ENCODE results near the gene CUX1.
"Not testable (repeated sequence)": the region's sequence is repeated elsewhere in the genome, so short reads cannot be mapped to it uniquely, and the experiment has no call there.

The CUX1 gene

GRCh38 chr7:102138676-102139075, 321.2 kb downstream of the CUX1 start:
- Mint-ChIP-seq H3K27ac (no peak overlapping the region), H3K36me3 (ENCODE audit: low read depth) (no peaks in the 10 kb centered on the region)

GRCh38 chr7:102140952-102141370, 323.5 kb downstream of the CUX1 start:
- H3K9me3 Mint-ChIP-seq: no peaks in the 10 kb centered on the region
- H3K27me3 Mint-ChIP-seq: no peaks in the 10 kb centered on the region
- ATAC-seq (peak; percentile 49), DNase-seq (peak; percentile 18)
- H3K36me3 Mint-ChIP-seq (ENCODE audit: low read depth): peaks cover 9% of the 10 kb centered on the region
- peaks cover 9% of the 10 kb centered on the region for H3K4me1 Mint-ChIP-seq
- H3K4me3 Mint-ChIP-seq: peak overlapping the region; percentile 16
- H3K27ac Mint-ChIP-seq: peak overlapping the region; percentile 9

More at GRCh38 chr7:102138676-102139075, 321.2 kb downstream of the CUX1 start:
- H3K4me3 Mint-ChIP-seq: no peak overlapping the region
- ATAC-seq: no peak
- H3K27me3 Mint-ChIP-seq: no peaks in the 10 kb centered on the region
- H3K4me1 Mint-ChIP-seq: peaks cover 9% of the 10 kb centered on the region
- H3K9me3 Mint-ChIP-seq: no peaks in the 10 kb centered on the region
- DNase-seq: no peak

- not testable (repeated sequence) for DNase-seq; H3K27ac Mint-ChIP-seq; H3K4me3 Mint-ChIP-seq; ATAC-seq; H3K36me3 Mint-ChIP-seq (ENCODE audit: low read depth); H3K9me3 Mint-ChIP-seq; H3K27me3 Mint-ChIP-seq; H3K4me1 Mint-ChIP-seq
Observed at GRCh38 chr7:102142433-102142832, 325.0 kb downstream of the CUX1 start.

GRCh38 chr7:102146122-102146521, 328.7 kb downstream of the CUX1 start:
- H3K4me3 Mint-ChIP-seq: no peak overlapping the region
- ATAC-seq (no peak), DNase-seq (no peak)
- H3K27me3 Mint-ChIP-seq: no peaks in the 10 kb centered on the region
- H3K36me3 Mint-ChIP-seq (ENCODE audit: low read depth): peaks cover 9% of the 10 kb centered on the region
- H3K4me1 Mint-ChIP-seq: peaks cover 3% of the 10 kb centered on the region
- no peaks in the 10 kb centered on the region for H3K9me3 Mint-ChIP-seq
- H3K27ac Mint-ChIP-seq: no peak overlapping the region

GRCh38 chr7:102147008-102147407, 329.6 kb downstream of the CUX1 start:
- DNase-seq: no peak
- H3K4me3 Mint-ChIP-seq: no peak overlapping the region
- peaks cover 9% of the 10 kb centered on the region for H3K36me3 Mint-ChIP-seq (ENCODE audit: low read depth)
- H3K4me1 Mint-ChIP-seq: no peaks in the 10 kb centered on the region
- no peak for ATAC-seq
- H3K27ac Mint-ChIP-seq: no peak overlapping the region
- H3K9me3 Mint-ChIP-seq: no peaks in the 10 kb centered on the region
- no peaks in the 10 kb centered on the region for H3K27me3 Mint-ChIP-seq

- DNase-seq (no peak), ATAC-seq (no peak)
- Mint-ChIP-seq H3K27me3 (no peaks in the 10 kb centered on the region), H3K9me3 (no peaks in the 10 kb centered on the region), H3K36me3 (ENCODE audit: low read depth) (peaks cover 11% of the 10 kb centered on the region), H3K27ac (no peak overlapping the region), H3K4me1 (no peaks in the 10 kb centered on the region), H3K4me3 (no peak overlapping the region)
Observed at GRCh38 chr7:102148799-102149198, 331.4 kb downstream of the CUX1 start.

- Mint-ChIP-seq H3K4me1 (no peaks in the 10 kb centered on the region), H3K27ac (no peak overlapping the region), H3K27me3 (no peaks in the 10 kb centered on the region), H3K36me3 (ENCODE audit: low read depth) (peaks cover 7% of the 10 kb centered on the region), H3K9me3 (no peaks in the 10 kb centered on the region), H3K4me3 (no peak overlapping the region)
- no peak for DNase-seq
- ATAC-seq: no peak
Observed at GRCh38 chr7:102149416-102149815, 332.0 kb downstream of the CUX1 start.

GRCh38 chr7:102150266-102150665, 332.8 kb downstream of the CUX1 start:
- Mint-ChIP-seq H3K4me3 (no peak overlapping the region), H3K4me1 (no peaks in the 10 kb centered on the region), H3K9me3 (no peaks in the 10 kb centered on the region), H3K36me3 (ENCODE audit: low read depth) (peaks cover 4% of the 10 kb centered on the region), H3K27ac (no peak overlapping the region), H3K27me3 (no peaks in the 10 kb centered on the region)
- DNase-seq: no peak
- ATAC-seq: no peak

- peak overlapping the region; percentile 35 for H3K27ac Mint-ChIP-seq
- H3K36me3 Mint-ChIP-seq (ENCODE audit: low read depth): peaks cover 2% of the 10 kb centered on the region
- ATAC-seq (no peak), DNase-seq (no peak)
- no peak overlapping the region for H3K4me3 Mint-ChIP-seq
- H3K9me3 Mint-ChIP-seq: no peaks in the 10 kb centered on the region
- H3K27me3 Mint-ChIP-seq: no peaks in the 10 kb centered on the region
- no peaks in the 10 kb centered on the region for H3K4me1 Mint-ChIP-seq
Observed at GRCh38 chr7:102152672-102153598, 335.5 kb downstream of the CUX1 start.

- peaks cover 2% of the 10 kb centered on the region for H3K36me3 Mint-ChIP-seq (ENCODE audit: low read depth)
- no peaks in the 10 kb centered on the region for H3K27me3 Mint-ChIP-seq
- H3K4me1 Mint-ChIP-seq: no peaks in the 10 kb centered on the region
- no peaks in the 10 kb centered on the region for H3K9me3 Mint-ChIP-seq
- H3K27ac Mint-ChIP-seq: no peak overlapping the region
- H3K4me3 Mint-ChIP-seq: no peak overlapping the region
- DNase-seq (no peak), ATAC-seq (no peak)
Observed at GRCh38 chr7:102153599-102153946, 336.1 kb downstream of the CUX1 start.

- Mint-ChIP-seq H3K4me3 (no peak overlapping the region), H3K27me3 (no peaks in the 10 kb centered on the region), H3K36me3 (ENCODE audit: low read depth) (peaks cover 2% of the 10 kb centered on the region), H3K9me3 (no peaks in the 10 kb centered on the region), H3K27ac (no peak overlapping the region), H3K4me1 (no peaks in the 10 kb centered on the region)
- ATAC-seq (no peak), DNase-seq (no peak)
Observed at GRCh38 chr7:102154425-102154824, 337.0 kb downstream of the CUX1 start.

- ATAC-seq: no peak
- no peaks in the 10 kb centered on the region for H3K4me1 Mint-ChIP-seq
- no peaks in the 10 kb centered on the region for H3K27me3 Mint-ChIP-seq
- H3K36me3 Mint-ChIP-seq (ENCODE audit: low read depth): peaks cover 2% of the 10 kb centered on the region
- DNase-seq: no peak
- H3K27ac Mint-ChIP-seq: no peak overlapping the region
- no peaks in the 10 kb centered on the region for H3K9me3 Mint-ChIP-seq
- no peak overlapping the region for H3K4me3 Mint-ChIP-seq
Observed at GRCh38 chr7:102155821-102156441, 338.5 kb downstream of the CUX1 start.

- Mint-ChIP-seq H3K27me3 (no peaks in the 10 kb centered on the region), H3K4me3 (no peak overlapping the region), H3K27ac (no peak overlapping the region), H3K4me1 (no peaks in the 10 kb centered on the region), H3K36me3 (ENCODE audit: low read depth) (peaks cover 2% of the 10 kb centered on the region), H3K9me3 (no peaks in the 10 kb centered on the region)
- DNase-seq (no peak), ATAC-seq (no peak)
Observed at GRCh38 chr7:102156867-102157266, 339.4 kb downstream of the CUX1 start.

GRCh38 chr7:102165136-102165535, 347.7 kb downstream of the CUX1 start:
- H3K36me3 Mint-ChIP-seq (ENCODE audit: low read depth): peaks cover 3% of the 10 kb centered on the region
- H3K27ac Mint-ChIP-seq: no peak overlapping the region
- no peaks in the 10 kb centered on the region for H3K27me3 Mint-ChIP-seq
- no peak for DNase-seq
- no peaks in the 10 kb centered on the region for H3K9me3 Mint-ChIP-seq
- no peak for ATAC-seq
- H3K4me3 Mint-ChIP-seq: no peak overlapping the region
- H3K4me1 Mint-ChIP-seq: no peaks in the 10 kb centered on the region

GRCh38 chr7:102167254-102167653, 349.8 kb downstream of the CUX1 start:
- H3K4me3 Mint-ChIP-seq: no peak overlapping the region
- DNase-seq (no peak), ATAC-seq (no peak)
- no peaks in the 10 kb centered on the region for H3K4me1 Mint-ChIP-seq
- H3K9me3 Mint-ChIP-seq: no peaks in the 10 kb centered on the region
- H3K27ac Mint-ChIP-seq: no peak overlapping the region
- H3K36me3 Mint-ChIP-seq (ENCODE audit: low read depth): peaks cover 3% of the 10 kb centered on the region
- no peaks in the 10 kb centered on the region for H3K27me3 Mint-ChIP-seq

Data from activated naive CD8-positive, alpha-beta T cell treated with anti-CD3 and anti-CD28 coated beads, Interleukin-2, amount 50 U/mL, for 24 hours (primary cell).